Natural killer cell (primary cell): ENCODE measurements around the gene ZNF467. TPM values are rescaled to one million over a fixed set of nuclear protein-coding genes. Genes with fewer than 3 reads are reported as not detected.

Source experiments
- ATAC-seq, 3 donors: fragments of 150-1000 bp in 2 of 3; fragments of 200-7000 bp in 1 of 3; cut with Tn5 transposase; 1 replicate in 1 of 3; 2 replicates in 2 of 3; pipeline ENCODE4 v1.10.0; 2021; ENCODE audit warnings: mild to moderate bottlenecking in 2 of 3, moderate library complexity in 2 of 3
- DNase-seq, 2 donors: peaks; one replicate each; pipeline versions ENCODE4 v3.0.0 to v3.0.0-alpha.2; 2013 to 2021; ENCODE audit warnings: mixed read lengths in 1 of 2
- H3K27ac ChIP-seq: one replicate; pipeline ENCODE4 v1.5.1; 2013; ENCODE audit warnings: mild to moderate bottlenecking, low read length
- H3K27me3 ChIP-seq: one replicate; pipeline ENCODE4 v1.6.1; 2013; ENCODE audit warnings: low read length; ENCODE audit not compliant: control insufficient read depth, insufficient read depth
- H3K36me3 ChIP-seq: one replicate; pipeline ENCODE4 v1.6.1; 2013; ENCODE audit warnings: low read length; ENCODE audit not compliant: control insufficient read depth, insufficient read depth
- H3K4me1 ChIP-seq: one replicate; pipeline ENCODE4 v1.6.1; 2013; ENCODE audit warnings: low read length; ENCODE audit not compliant: control insufficient read depth, insufficient read depth
- H3K4me3 ChIP-seq: one replicate; pipeline ENCODE4 v1.5.1; 2013; ENCODE audit warnings: low read length
- H3K9me3 ChIP-seq: one replicate; pipeline ENCODE4 v1.6.1; 2013; ENCODE audit warnings: low read length; ENCODE audit not compliant: control insufficient read depth, insufficient read depth
- H3K27ac Mint-ChIP-seq, 2 donors: one replicate each; pipeline ENCODE4 v1.8.0; 2022; ENCODE audit warnings: mild to moderate bottlenecking in 2 of 2, mixed read lengths in 2 of 2, moderate library complexity in 1 of 2
- H3K27me3 Mint-ChIP-seq, 2 donors: one replicate each; pipeline ENCODE4 v1.8.0; 2022; ENCODE audit warnings: low read depth in 2 of 2, mixed read lengths in 2 of 2
- H3K36me3 Mint-ChIP-seq: one replicate; pipeline ENCODE4 v1.8.0; 2022; ENCODE audit warnings: mixed read lengths
- H3K4me1 Mint-ChIP-seq, 2 donors: one replicate each; pipeline ENCODE4 v1.8.0; 2022; ENCODE audit warnings: mixed read lengths in 2 of 2
- H3K4me3 Mint-ChIP-seq: one replicate; pipeline ENCODE4 v1.8.0; 2022; ENCODE audit warnings: mild to moderate bottlenecking, moderate library complexity, mixed read lengths
- H3K9me3 Mint-ChIP-seq, 2 donors: one replicate each; pipeline ENCODE4 v1.8.0; 2022; ENCODE audit warnings: mixed read lengths in 2 of 2
- WGBS: methylation state at CpG from one replicate; pipeline ENCODE4 v1.1.7; 2013; ENCODE audit warnings: missing lambda C conversion rate; ENCODE audit not compliant: insufficient coverage; 5-methylcytosine and 5-hydroxymethylcytosine counted together
- intact Hi-C: fragments of 100-400 bp; cut with micrococcal nuclease; formaldehyde crosslinking; loops from one replicate; pipeline ENCODE4 v1.14.2; 2022
- total RNA-seq, 4 donors: library from RNA; stranded (reverse); fragments of 120-200 nt in 1 of 4; gene quantifications; one replicate each; pipeline versions ENCODE4 v1.2.3 to v1.2.4, GENCODE V29; 2013 to 2022
- TF ChIP-seq, protein P1 (sequence below): fragments of 200-600 bp; IDR thresholded peaks from one replicate; pipeline ENCODE4 v1.8.0; 2022; ENCODE audit warnings: antibody characterized with exemption

Gene ZNF467
- total RNA-seq, 3 donors from 2014 or later (not counting 1 experiment from before 2014, with no cell fraction given), result 2.8 to 5.4 (median 3.7) TPM

- Mint-ChIP-seq H3K27ac (no peak overlapping the region), H3K27me3 (no peaks in the 10 kb centered on the region), H3K36me3 (no peaks in the 10 kb centered on the region), H3K9me3 (no peaks in the 10 kb centered on the region), H3K4me3 (no peak overlapping the region), H3K4me1 (peaks cover 42 to 55% of the 10 kb centered on the region in 2 donors)
- TF ChIP-seq, protein P1, sequence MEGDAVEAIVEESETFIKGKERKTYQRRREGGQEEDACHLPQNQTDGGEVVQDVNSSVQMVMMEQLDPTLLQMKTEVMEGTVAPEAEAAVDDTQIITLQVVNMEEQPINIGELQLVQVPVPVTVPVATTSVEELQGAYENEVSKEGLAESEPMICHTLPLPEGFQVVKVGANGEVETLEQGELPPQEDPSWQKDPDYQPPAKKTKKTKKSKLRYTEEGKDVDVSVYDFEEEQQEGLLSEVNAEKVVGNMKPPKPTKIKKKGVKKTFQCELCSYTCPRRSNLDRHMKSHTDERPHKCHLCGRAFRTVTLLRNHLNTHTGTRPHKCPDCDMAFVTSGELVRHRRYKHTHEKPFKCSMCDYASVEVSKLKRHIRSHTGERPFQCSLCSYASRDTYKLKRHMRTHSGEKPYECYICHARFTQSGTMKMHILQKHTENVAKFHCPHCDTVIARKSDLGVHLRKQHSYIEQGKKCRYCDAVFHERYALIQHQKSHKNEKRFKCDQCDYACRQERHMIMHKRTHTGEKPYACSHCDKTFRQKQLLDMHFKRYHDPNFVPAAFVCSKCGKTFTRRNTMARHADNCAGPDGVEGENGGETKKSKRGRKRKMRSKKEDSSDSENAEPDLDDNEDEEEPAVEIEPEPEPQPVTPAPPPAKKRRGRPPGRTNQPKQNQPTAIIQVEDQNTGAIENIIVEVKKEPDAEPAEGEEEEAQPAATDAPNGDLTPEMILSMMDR, result no peak
- H3K27ac ChIP-seq, result no peak overlapping the region
- DNase-seq (no peak), ATAC-seq (no peak)
- no peaks in the 10 kb centered on the region for H3K9me3 ChIP-seq
- no peak overlapping the region for H3K4me3 ChIP-seq
- WGBS, result 90% methylated on average over 6 of the region's 6 CpGs
- peaks cover 40% of the 10 kb centered on the region for H3K4me1 ChIP-seq
- H3K27me3 ChIP-seq, result no peaks in the 10 kb centered on the region
- H3K36me3 ChIP-seq, result peaks cover 4% of the 10 kb centered on the region
- intact Hi-C loops, result no loop called here
Observed at GRCh38 chr7:149718730-149719049, 54.7 kb downstream of the ZNF467 start.

DNA sequence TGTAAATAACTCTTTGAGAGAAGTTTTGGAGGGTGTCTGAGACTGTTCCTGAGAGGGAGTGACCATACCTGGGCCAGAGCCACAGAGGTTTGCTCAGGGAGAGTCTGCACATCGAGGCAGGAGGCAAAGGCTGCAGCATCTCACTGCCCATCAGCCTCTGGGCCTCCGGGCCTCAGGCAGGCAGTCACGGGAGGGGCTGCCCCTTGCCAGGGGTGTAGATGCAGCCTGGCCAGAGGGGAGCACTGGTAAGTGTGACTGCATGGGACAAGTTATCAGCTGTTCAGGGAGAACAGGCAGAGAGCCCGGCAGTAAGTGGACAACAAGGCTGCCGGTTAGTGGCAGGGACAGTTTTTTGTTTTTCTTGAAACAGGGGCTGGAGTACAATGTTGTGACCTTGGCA, 55.9 kb downstream of the ZNF467 start:
- DNase-seq, result no peak
- no peaks in the 10 kb centered on the region for H3K36me3 Mint-ChIP-seq
- H3K4me1 Mint-ChIP-seq, result peaks cover 42 to 59% of the 10 kb centered on the region in 2 donors
- Histone ChIP-seq H3K9me3 (no peaks in the 10 kb centered on the region), H3K4me3 (no peak overlapping the region), H3K27me3 (no peaks in the 10 kb centered on the region), H3K36me3 (peaks cover under 1% of the 10 kb centered on the region), H3K27ac (no peak overlapping the region), H3K4me1 (peaks cover 44% of the 10 kb centered on the region)
- no peak overlapping the region for H3K4me3 Mint-ChIP-seq
- H3K27ac Mint-ChIP-seq, result no peak overlapping the region
- intact Hi-C loops, result no loop called here
- WGBS, result 90% methylated on average over 5 of the region's 5 CpGs
- TF ChIP-seq, protein P1, result no peak
- no peak for ATAC-seq
- H3K27me3 Mint-ChIP-seq, result no peaks in the 10 kb centered on the region
- no peaks in the 10 kb centered on the region for H3K9me3 Mint-ChIP-seq

GRCh38 chr7:149716932-149717307, 56.5 kb downstream of the ZNF467 start:
- WGBS, result 97% methylated on average over 4 of the region's 4 CpGs
- TF ChIP-seq, protein P1, result no peak
- H3K9me3 Mint-ChIP-seq, result no peaks in the 10 kb centered on the region
- H3K27me3 Mint-ChIP-seq, result no peaks in the 10 kb centered on the region
- peak overlapping the region in 1 of 2 donors; percentile 86 for H3K27ac Mint-ChIP-seq
- DNase-seq (no peak), ATAC-seq (no peak)
- H3K27ac ChIP-seq, result no peak overlapping the region
- H3K4me1 ChIP-seq, result peaks cover 44% of the 10 kb centered on the region
- no peak overlapping the region for H3K4me3 Mint-ChIP-seq
- no peaks in the 10 kb centered on the region for H3K27me3 ChIP-seq
- no peaks in the 10 kb centered on the region for H3K36me3 Mint-ChIP-seq
- H3K36me3 ChIP-seq, result no peaks in the 10 kb centered on the region
- intact Hi-C loops, result no loop called here
- H3K9me3 ChIP-seq, result no peaks in the 10 kb centered on the region
- H3K4me3 ChIP-seq, result no peak overlapping the region
- H3K4me1 Mint-ChIP-seq, result peaks cover 42 to 55% of the 10 kb centered on the region in 2 donors
